ENCODE measurements around the gene ANKS6.
"Not testable (repeated sequence)": the region's sequence is repeated elsewhere in the genome, so short reads cannot be mapped to it uniquely, and the experiment has no call there.

ANKS6 gene

DNA sequence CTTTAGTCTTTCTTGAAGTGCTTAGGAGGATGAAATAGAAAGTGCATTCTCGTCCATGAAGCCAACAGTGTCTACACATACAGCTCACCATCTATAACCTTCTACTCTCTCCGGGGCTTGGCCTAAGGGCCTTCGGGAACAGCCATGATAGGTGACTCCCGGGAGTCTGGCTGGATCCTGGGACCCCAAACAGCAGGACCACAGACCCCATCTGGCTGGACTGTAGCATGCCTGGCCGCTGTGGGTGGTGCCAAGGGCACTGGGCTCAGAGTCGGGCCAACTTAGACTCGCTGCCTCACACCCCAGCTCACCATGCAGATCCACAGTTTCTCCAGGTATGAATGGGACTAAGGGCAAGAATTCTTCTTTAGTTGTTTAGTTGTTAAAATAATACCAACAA is 104.0 kb downstream of the ANKS6 start:
- no peak for DNase-seq

DNA sequence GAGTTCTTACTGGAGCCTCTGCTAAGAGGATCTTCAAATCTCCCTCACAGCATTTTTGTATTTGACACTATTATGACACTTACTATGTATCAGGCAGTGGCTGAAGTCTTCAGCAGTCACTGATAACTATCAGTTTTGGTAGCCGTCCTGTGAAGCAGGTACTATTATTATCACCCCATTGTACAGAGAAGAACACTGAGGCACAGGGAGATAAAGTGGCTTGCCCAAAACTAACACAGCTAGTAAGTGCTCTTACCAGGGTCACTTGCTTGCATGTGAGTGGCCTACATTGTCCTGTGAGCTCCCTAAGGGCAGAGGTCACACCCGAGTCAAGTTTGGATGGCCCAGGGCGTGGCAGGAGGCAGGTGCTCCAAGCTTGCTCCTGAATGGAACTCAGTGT is 104.5 kb downstream of the ANKS6 start:
- no peak for DNase-seq

GRCh38 chr9:98690686-98691085 is 105.7 kb downstream of the ANKS6 start:
- no peak for DNase-seq

GRCh38 chr9:98688710-98689495 is 107.5 kb downstream of the ANKS6 start:
- no peak for DNase-seq

GRCh38 chr9:98687911-98688310 is 108.4 kb downstream of the ANKS6 start:
- no peak for DNase-seq

DNA sequence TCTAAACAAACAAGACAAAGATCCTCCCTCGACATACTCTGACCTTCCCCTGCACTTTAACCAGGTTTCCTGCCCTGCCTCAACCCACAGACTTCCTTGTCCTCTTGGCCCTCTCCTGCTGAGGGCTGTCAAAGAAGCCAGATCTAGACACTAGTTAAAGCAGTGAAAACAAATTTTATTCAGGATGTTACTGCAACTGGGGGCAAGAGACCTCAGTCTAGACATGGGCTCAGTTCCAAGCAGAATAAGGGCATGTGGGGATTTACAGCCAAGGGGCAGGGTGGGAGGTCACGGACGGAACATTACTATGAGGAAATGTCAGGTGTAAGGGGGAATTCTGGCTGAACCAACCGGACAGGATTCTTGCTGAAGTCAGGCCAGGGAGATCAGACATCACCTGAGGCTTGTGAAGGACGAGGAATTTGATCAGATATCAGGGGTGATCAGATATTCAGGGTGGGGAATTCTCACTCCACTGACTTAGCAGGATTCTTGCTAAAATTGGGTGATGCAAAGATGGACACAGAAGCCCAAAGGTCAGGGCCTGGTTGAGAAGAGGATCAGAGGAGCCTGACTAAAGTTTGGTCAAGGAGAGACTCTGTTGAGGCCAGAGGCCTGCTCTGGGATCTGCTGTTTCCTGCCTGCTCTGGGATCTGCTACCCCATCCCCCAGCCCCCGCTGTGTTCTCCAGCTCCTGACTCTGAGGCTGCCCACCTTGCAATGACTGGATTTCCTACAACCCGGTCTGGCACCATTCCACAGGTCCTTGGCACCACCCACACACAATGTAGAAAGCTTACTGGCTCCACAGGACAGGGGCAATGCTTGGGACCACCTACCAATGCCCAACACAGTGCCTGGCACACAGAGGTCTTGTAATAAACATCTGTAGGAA is 109.1 kb downstream of the ANKS6 start:
- DNase-seq = no peak

DNA sequence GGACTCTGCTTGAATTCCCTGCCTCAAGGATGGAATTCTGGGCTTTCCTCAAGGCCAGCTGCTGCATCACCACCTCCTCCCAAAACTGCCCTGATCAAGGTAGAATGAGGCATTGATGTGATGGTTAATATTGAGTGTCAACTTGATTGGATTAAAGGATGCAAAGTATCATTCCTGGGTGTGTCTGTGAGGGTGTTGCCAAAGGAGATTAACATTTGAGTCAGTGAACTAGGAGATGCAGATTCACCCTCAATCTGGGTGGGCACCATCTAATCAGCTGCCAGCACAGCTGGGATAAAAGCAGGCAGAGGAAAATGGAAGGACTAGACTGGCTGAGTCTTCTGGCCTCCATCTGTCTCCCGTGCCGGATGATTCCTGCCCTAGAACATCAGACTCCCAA is 111.5 kb downstream of the ANKS6 start:
- DNase-seq = not testable (repeated sequence)

Data from NCI-H2171 (cell line).